Esophagus squamous epithelium (tissue), 5 donors: Measurements from ENCODE around the gene RTN4R. TPM values are rescaled to one million over a fixed set of nuclear protein-coding genes. Genes with fewer than 3 reads are reported as not detected.

Experiments used
- DNase-seq: peaks from one replicate; lab custom pipeline; 2025; lab: John Stamatoyannopoulos, UW
- H3K27ac ChIP-seq, 4 donors: fragments of 200-600 bp; sonication (generic); one replicate each; pipeline ENCODE4 v1.5.1; 2016 to 2019; ENCODE audit warnings: mild to moderate bottlenecking in 1 of 4
- H3K27me3 ChIP-seq, 4 donors: fragments of 200-600 bp; sonication (generic); 1 replicate in 3 of 4; 2 replicates in 1 of 4; pipeline versions ENCODE4 v1.5.1 to v1.6.0; 2017 to 2021; ENCODE audit warnings: antibody characterized with exemption in 1 of 4
- H3K36me3 ChIP-seq, 3 donors: fragments of 200-600 bp; sonication (generic); one replicate each; pipeline ENCODE4 v1.5.1; 2016 to 2019
- H3K4me1 ChIP-seq, 3 donors: fragments of 200-600 bp; sonication (generic); one replicate each; pipeline ENCODE4 v1.5.1; 2017 to 2019
- H3K4me3 ChIP-seq, 4 donors: fragments of 200-600 bp; sonication (generic); 1 replicate in 3 of 4; 2 replicates in 1 of 4; pipeline ENCODE4 v1.5.1; 2016 to 2019; ENCODE audit warnings: mild to moderate bottlenecking in 2 of 4, moderate library complexity in 1 of 4
- H3K9me3 ChIP-seq, 3 donors: fragments of 200-600 bp; sonication (generic); one replicate each; pipeline ENCODE4 v1.5.1; 2016 to 2019
- CTCF ChIP-seq, 6 experiments: fragments of 450-650 bp in 4 of 6; fragments of 200-600 bp in 2 of 6; sonication (generic) in 2 of 6; IDR thresholded peaks; one replicate each; pipeline ENCODE4 v1.5.1; 2016 to 2019; ENCODE audit warnings: antibody characterized with exemption in 6 of 6, mild to moderate bottlenecking in 4 of 6, moderate library complexity in 4 of 6
- POLR2A ChIP-seq, 4 donors: fragments of 450-650 bp; IDR thresholded peaks; one replicate each; pipeline ENCODE4 v1.6.1; 2017; ENCODE audit warnings: antibody characterized with exemption in 4 of 4, mild to moderate bottlenecking in 4 of 4, moderate library complexity in 3 of 4
- whole genome bisulfite sequencing, 2 donors: methylation state at CpG; one replicate each; pipeline ENCODE4 v1.1.5; 2018; 5-methylcytosine and 5-hydroxymethylcytosine counted together
- intact Hi-C: fragments of 100-400 bp; cut with DNase I; formaldehyde crosslinking; loops from one replicate; pipeline ENCODE4 v1.15.0; 2022
- total RNA-seq, 4 donors: library from RNA; depleted of rRNA; stranded (reverse); fragments of >200 nt; gene quantifications; one replicate each; pipeline ENCODE4 v1.1.0, GENCODE V29; 2016
- donor health status: DM: yes; HTN: yes; CAD: no.

The RTN4R gene
- total RNA-seq, 4 donors from 2014 or later, result 0.97 to 3.9 (median 2.5) TPM

- TF ChIP-seq CTCF (IDR thresholded peaks at IDR 0.05) (no peak), POLR2A (IDR thresholded peaks at IDR 0.05) (no peak)
- Histone ChIP-seq H3K36me3 (no peaks in the 10 kb centered on the region), H3K27me3 (peaks cover 0 to 21% (median 0%) of the 10 kb centered on the region in 4 donors), H3K27ac (no peak overlapping the region), H3K9me3 (no peaks in the 10 kb centered on the region), H3K4me3 (no peak overlapping the region), H3K4me1 (peaks cover 4 to 21% (median 13%) of the 10 kb centered on the region in 3 donors)
- 70% methylated on average over 5 of the region's 9 CpGs for WGBS, 2 donors
- intact Hi-C loops, result no loop called here
- DNase-seq, result no peak
Observed at GRCh38 chr22:20297414-20298109, 29.4 kb upstream of the RTN4R start.

- H3K9me3 ChIP-seq, result no peaks in the 10 kb centered on the region
- peaks cover 0 to 13% (median 0%) of the 10 kb centered on the region in 4 donors for H3K27me3 ChIP-seq
- H3K27ac ChIP-seq, result no peak overlapping the region
- H3K4me3 ChIP-seq, result no peak overlapping the region
- no peak for DNase-seq
- intact Hi-C loops, result no loop called here
- H3K4me1 ChIP-seq, result peaks cover 4 to 21% (median 13%) of the 10 kb centered on the region in 3 donors
- no peak for TF ChIP-seq POLR2A (IDR thresholded peaks at IDR 0.05)
- no peak for TF ChIP-seq CTCF (IDR thresholded peaks at IDR 0.05)
- WGBS, 2 donors, result 73 to 82% methylated on average over 9 of the region's 9 CpGs
- H3K36me3 ChIP-seq, result no peaks in the 10 kb centered on the region
Observed at GRCh38 chr22:20296598-20296997, 28.5 kb upstream of the RTN4R start.

GRCh38 chr22:20295262-20296064 lies 27.3 kb upstream of the RTN4R start:
- intact Hi-C loops, result no loop called here
- Histone ChIP-seq H3K27me3 (peaks cover 0 to 13% (median 0%) of the 10 kb centered on the region in 4 donors), H3K36me3 (no peaks in the 10 kb centered on the region), H3K4me3 (no peak overlapping the region), H3K9me3 (no peaks in the 10 kb centered on the region), H3K27ac (no peak overlapping the region), H3K4me1 (peaks cover 4 to 21% (median 13%) of the 10 kb centered on the region in 3 donors)
- no peak for DNase-seq
- no peak for TF ChIP-seq CTCF (IDR thresholded peaks at IDR 0.05)
- no peak for TF ChIP-seq POLR2A (IDR thresholded peaks at IDR 0.05)
- WGBS, 2 donors, result 68 to 83% methylated on average over 5 to 8 of the region's 12 CpGs

- DNase-seq, result no peak
- Histone ChIP-seq H3K27ac (no peak overlapping the region), H3K4me1 (no peaks in the 10 kb centered on the region), H3K27me3 (peaks cover 0 to 30% (median 0%) of the 10 kb centered on the region in 4 donors), H3K9me3 (no peaks in the 10 kb centered on the region), H3K4me3 (no peak overlapping the region), H3K36me3 (no peaks in the 10 kb centered on the region)
- intact Hi-C loops, result no loop called here
- WGBS, 2 donors, result 65 to 70% methylated on average over 13 of the region's 13 CpGs
- TF ChIP-seq POLR2A (IDR thresholded peaks at IDR 0.05) (no peak), CTCF (IDR thresholded peaks at IDR 0.05) (no peak)
Observed at GRCh38 chr22:20292673-20293232, 24.6 kb upstream of the RTN4R start.

- Histone ChIP-seq H3K9me3 (no peaks in the 10 kb centered on the region), H3K4me3 (no peak overlapping the region), H3K27me3 (peaks cover 0 to 30% (median 0%) of the 10 kb centered on the region in 4 donors), H3K4me1 (no peaks in the 10 kb centered on the region), H3K27ac (no peak overlapping the region), H3K36me3 (no peaks in the 10 kb centered on the region)
- WGBS, 2 donors, result 56 to 83% methylated on average over 5 of the region's 5 CpGs
- no peak for DNase-seq
- intact Hi-C loops, result no loop called here
- TF ChIP-seq CTCF (IDR thresholded peaks at IDR 0.05) (no peak), POLR2A (IDR thresholded peaks at IDR 0.05) (no peak)
Observed at GRCh38 chr22:20292108-20292507, 24.0 kb upstream of the RTN4R start.
